Ovary (tissue), 9 donors: ENCODE measurements around the gene PDSS2. TPM values are rescaled to one million over a fixed set of nuclear protein-coding genes. Genes with fewer than 3 reads are reported as not detected.

ENCODE experiments used
- DNase-seq, 5 donors: peaks; one replicate each; pipeline ENCODE4 v3.0.0-alpha.2; 2019 to 2020
- H3K27ac ChIP-seq, 2 donors: fragments of 200-600 bp; one replicate each; pipeline versions ENCODE4 v1.5.1 to v1.8.0; 2019 to 2022
- H3K27me3 ChIP-seq: fragments of 200-600 bp; one replicate; pipeline ENCODE4 v1.8.0; 2022
- H3K36me3 ChIP-seq: fragments of 200-600 bp; sonication (generic); one replicate; pipeline ENCODE4 v1.5.1; 2019
- H3K4me1 ChIP-seq: one replicate; pipeline ENCODE4 v1.8.1; 2013; ENCODE audit warnings: mild to moderate bottlenecking, moderate library complexity; ENCODE audit not compliant: insufficient read depth
- H3K4me3 ChIP-seq: fragments of 200-600 bp; sonication (generic); one replicate; pipeline ENCODE4 v1.5.1; 2017
- H3K9me3 ChIP-seq, 2 donors: fragments of 200-600 bp in 1 of 2; sonication (generic) in 1 of 2; one replicate each; pipeline versions ENCODE4 v1.5.1 to v1.8.1; 2013 to 2019; ENCODE audit warnings: mild to moderate bottlenecking in 1 of 2, moderate library complexity in 1 of 2
- CTCF ChIP-seq, 3 donors: fragments of 450-650 bp in 2 of 3; fragments of 200-600 bp in 1 of 3; IDR thresholded peaks; one replicate each; pipeline versions ENCODE4 v1.5.1 to v1.8.0; 2016 to 2022; ENCODE audit warnings: antibody characterized with exemption in 3 of 3, mild to moderate bottlenecking in 1 of 3
- EP300 ChIP-seq: sonication (generic); formaldehyde crosslinking; IDR thresholded peaks from one replicate; pipeline ENCODE4 v1.6.1; 2017; ENCODE audit warnings: antibody characterized with exemption
- POLR2A ChIP-seq: fragments of 450-650 bp; IDR thresholded peaks from one replicate; pipeline ENCODE4 v1.6.1; 2017; ENCODE audit warnings: antibody characterized with exemption, mild to moderate bottlenecking, moderate library complexity
- WGBS, 3 donors: extraction: QIAGEN DNeasy Blood & Tissue Kit in 1 of 3; methylation state at CpG; one replicate each; pipeline versions ENCODE4 v1.1.5 to v1.1.7; 2013 to 2017; 5-methylcytosine and 5-hydroxymethylcytosine counted together
- intact Hi-C, 4 donors: fragments of 100-400 bp; cut with DNase I; formaldehyde crosslinking; loops; one replicate each; pipeline versions ENCODE4 v1.11.0 to v1.15.1; 2022 to 2023
- polyA plus RNA-seq, 2 donors: library from polyadenylated mRNA; stranded (reverse); fragments of 200-250 nt in 1 of 2; fragments of 350-450 nt in 1 of 2; fragmentation: Illumina TruSeq in 1 of 2; extraction: RNeasy Lipid Tissue Mini Kit (QIAGEN cat#74804) in 1 of 2; gene quantifications; one replicate each; pipeline ENCODE4 v1.2.3, GENCODE V29; 2013 to 2014
- total RNA-seq, 7 donors: library from RNA; depleted of rRNA in 2 of 7; stranded (reverse); fragments of >200 nt in 2 of 7; fragmentation: NEBNext Ultra II Directional in 3 of 7; extraction: Animal tissue kit (Norgen Biotek cat#: 25700) in 3 of 7; gene quantifications; one replicate each; pipeline versions ENCODE4 v1.1.0 to v1.2.4, GENCODE V29; 2016 to 2023
- donor health status: DM: no; HTN: no; CAD: no; lungs with moderate emphysema.
- donor health status: DM: no; HTN: no; CAD: no.
- donor health status: Bipolar disorder and iron deficiency.
- donor health status: DM: yes; HTN: yes; CAD: no.
- donor health status: DM: no; HTN: no; CAD: no.
- donor health status: DM: yes; HTN: yes; CAD: no.

Gene PDSS2
- total and polyA plus RNA-seq, 9 donors, result 8.2 to 17.5 (median 12.0) TPM

- Histone ChIP-seq H3K4me3 (no peak overlapping the region), H3K4me1 (no peaks in the 10 kb centered on the region), H3K36me3 (no peaks in the 10 kb centered on the region), H3K9me3 (no peaks in the 10 kb centered on the region), H3K27me3 (no peaks in the 10 kb centered on the region), H3K27ac (no peak overlapping the region)
- TF ChIP-seq POLR2A, result no peak
- TF ChIP-seq EP300, result no peak
- no peak for TF ChIP-seq CTCF (IDR thresholded peaks at IDR 0.05)
- intact Hi-C loops, result no loop called here
- no peak for DNase-seq
- WGBS, 3 donors, result 89 to 92% (median 89%) methylated on average over 17 of the region's 17 CpGs
These were observed 351.0 kb downstream of the PDSS2 start for GRCh38 chr6:107108201-107108890.

- H3K4me1 ChIP-seq, result no peaks in the 10 kb centered on the region
- intact Hi-C loops, result no loop called here
- no peak for DNase-seq
- no peaks in the 10 kb centered on the region for H3K36me3 ChIP-seq
- H3K27ac ChIP-seq, result no peak overlapping the region
- no peak for TF ChIP-seq POLR2A
- no peak for TF ChIP-seq EP300
- H3K27me3 ChIP-seq, result no peaks in the 10 kb centered on the region
- WGBS, 3 donors, result 85 to 93% (median 88%) methylated on average over 4 of the region's 4 CpGs
- no peak overlapping the region for H3K4me3 ChIP-seq
- H3K9me3 ChIP-seq, result no peaks in the 10 kb centered on the region
These were observed 351.6 kb downstream of the PDSS2 start for GRCh38 chr6:107107791-107108190.

- no peak for DNase-seq
- intact Hi-C loops, result no loop called here
- H3K9me3 ChIP-seq, result no peaks in the 10 kb centered on the region
- H3K4me1 ChIP-seq, result no peaks in the 10 kb centered on the region
- TF ChIP-seq POLR2A (no peak), EP300 (no peak), CTCF (IDR thresholded peaks at IDR 0.05) (no peak)
- WGBS, 3 donors, result 75 to 84% (median 84%) methylated on average over 3 of the region's 3 CpGs
- H3K4me3 ChIP-seq, result no peak overlapping the region
- no peaks in the 10 kb centered on the region for H3K36me3 ChIP-seq
- H3K27me3 ChIP-seq, result no peaks in the 10 kb centered on the region
- H3K27ac ChIP-seq, result no peak overlapping the region
These were observed 353.2 kb downstream of the PDSS2 start for GRCh38 chr6:107106165-107106564.

- H3K4me1 ChIP-seq, result no peaks in the 10 kb centered on the region
- DNase-seq, result no peak
- TF ChIP-seq CTCF (IDR thresholded peaks at IDR 0.05) (no peak), EP300 (no peak), POLR2A (no peak)
- H3K4me3 ChIP-seq, result no peak overlapping the region
- H3K36me3 ChIP-seq, result no peaks in the 10 kb centered on the region
- H3K9me3 ChIP-seq, result no peaks in the 10 kb centered on the region
- H3K27ac ChIP-seq, result no peak overlapping the region
- 88 to 94% (median 91%) methylated on average over 7 of the region's 7 CpGs for WGBS, 3 donors
- intact Hi-C loops, result no loop called here
- no peaks in the 10 kb centered on the region for H3K27me3 ChIP-seq
These were observed 353.8 kb downstream of the PDSS2 start for GRCh38 chr6:107105511-107106116.

- Histone ChIP-seq H3K36me3 (no peaks in the 10 kb centered on the region), H3K4me1 (no peaks in the 10 kb centered on the region), H3K9me3 (no peaks in the 10 kb centered on the region), H3K27ac (no peak overlapping the region), H3K27me3 (no peaks in the 10 kb centered on the region), H3K4me3 (no peak overlapping the region)
- no peak for DNase-seq
- intact Hi-C loops, result no loop called here
- TF ChIP-seq POLR2A, result no peak
- no peak for TF ChIP-seq EP300
- TF ChIP-seq CTCF (IDR thresholded peaks at IDR 0.05), result no peak
- 94 to 98% (median 96%) methylated on average over 6 of the region's 6 CpGs for WGBS, 3 donors
These were observed 356.3 kb downstream of the PDSS2 start for GRCh38 chr6:107103082-107103481.
